ENCODE results near the gene LENG1.

DNA sequence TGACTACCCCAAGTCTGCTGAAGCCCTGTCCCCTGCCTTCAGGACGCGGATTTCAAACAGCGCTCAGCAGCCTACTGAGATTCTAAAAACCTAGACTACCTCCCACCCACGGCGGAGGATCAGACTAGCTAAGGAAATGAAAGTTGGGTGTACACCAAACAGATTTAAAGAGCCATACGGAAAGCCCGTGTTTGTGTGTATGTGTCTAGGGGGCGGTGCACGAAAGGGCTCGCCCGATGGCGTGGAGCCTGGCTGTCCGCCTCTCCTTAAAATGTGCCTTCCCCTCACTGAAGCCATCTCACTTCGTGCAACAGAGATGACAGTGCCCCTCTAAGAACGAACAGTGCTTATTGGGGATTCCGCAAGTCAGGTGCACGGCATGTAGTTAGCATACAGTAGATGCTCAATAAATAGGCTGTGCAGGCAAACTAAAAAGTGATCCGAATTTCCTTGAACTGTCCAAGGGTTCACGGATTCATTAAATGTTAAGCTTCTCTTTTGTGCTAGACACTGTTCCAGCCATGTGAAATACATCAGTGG, 639 bp downstream of the LENG1 start:
- TF ChIP-seq CTCF (IDR thresholded peaks at IDR 0.05): no peak
- no peak for TF ChIP-seq ZFX (IDR thresholded peaks at IDR 0.05; ENCODE audit: borderline replicate concordance)
